RWPE1 (cell line): ENCODE data around the gene LAMA2.

Experiments used
- CTCF ChIA-PET: fragments of 350-600 bp; sonication (Branson Sonifier 250); formaldehyde crosslinking; extraction: SDS; loops from one replicate; lab custom pipeline; 2021; lab: Yijun Ruan, JAX
- POLR2A ChIA-PET: fragments of 400-600 bp; formaldehyde crosslinking; extraction: SDS; loops from one replicate; lab custom pipeline; 2020; ENCODE audit warnings: antibody characterized with exemption; ENCODE audit not compliant: low non-redundant PET; lab: Yijun Ruan, JAX
- DNase-seq: peaks from one replicate; pipeline ENCODE4 v3.0.0; 2012; ENCODE audit warnings: low spot score
- H3K27ac ChIP-seq: fragments of 450-650 bp; 2 replicates; pipeline ENCODE4 v1.5.1; 2017
- CTCF ChIP-seq: fragments of 450-650 bp; conservative IDR thresholded peaks from 2 replicates; pipeline ENCODE4 v1.5.1; 2017; ENCODE audit warnings: low read depth, mild to moderate bottlenecking

The LAMA2 gene

GRCh38 chr6:129469070-129469662, 586.2 kb downstream of the LAMA2 start:
- CTCF ChIA-PET = no interaction called here
- no peak for TF ChIP-seq CTCF
- POLR2A ChIA-PET = no interaction called here
- H3K27ac ChIP-seq = no peak overlapping the region
- DNase-seq = no peak

DNA sequence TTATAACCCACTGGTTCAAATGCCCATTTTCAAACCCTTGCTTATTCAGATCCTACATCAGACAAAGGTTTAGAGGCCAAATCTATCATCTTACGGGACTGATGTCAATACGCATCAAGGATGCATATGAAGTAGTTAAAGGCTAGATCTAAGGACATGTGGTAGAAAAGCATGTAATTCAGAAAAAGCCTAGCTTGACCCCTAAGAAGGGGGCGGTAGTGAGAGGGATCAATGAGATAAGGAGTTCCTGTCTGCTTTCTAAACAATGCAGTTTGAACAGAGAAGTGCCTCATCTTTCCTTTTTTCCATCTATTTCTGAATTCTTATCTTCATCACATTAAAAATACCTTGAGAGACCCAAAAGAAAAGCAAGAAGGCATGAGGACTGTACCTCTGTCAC, 589.3 kb downstream of the LAMA2 start:
- ChIA-PET POLR2A (no interaction called here), CTCF (no interaction called here)
- no peak overlapping the region for H3K27ac ChIP-seq
- DNase-seq = no peak
- TF ChIP-seq CTCF = no peak

DNA sequence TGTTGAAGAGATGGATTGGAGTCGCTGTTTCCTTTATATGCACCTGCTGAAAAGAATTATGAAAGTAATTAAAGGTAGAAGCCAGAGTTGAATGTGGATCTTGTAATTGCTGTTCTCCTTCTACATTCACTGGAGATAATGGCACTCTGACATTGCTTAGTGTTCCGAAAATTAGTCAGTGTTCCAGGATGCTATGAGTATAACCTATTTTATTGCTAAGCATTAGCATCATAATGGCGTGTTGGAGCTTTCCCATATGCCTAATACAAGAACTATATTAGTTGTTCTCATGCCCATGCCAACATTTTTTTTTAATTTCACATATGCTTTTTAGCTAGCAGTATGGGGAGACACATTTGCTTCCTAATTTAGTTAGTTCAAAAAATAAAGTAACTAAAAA, 590.6 kb downstream of the LAMA2 start:
- POLR2A ChIA-PET = no interaction called here
- no peak overlapping the region for H3K27ac ChIP-seq
- no peak for TF ChIP-seq CTCF
- no peak for DNase-seq
- CTCF ChIA-PET = no interaction called here

DNA sequence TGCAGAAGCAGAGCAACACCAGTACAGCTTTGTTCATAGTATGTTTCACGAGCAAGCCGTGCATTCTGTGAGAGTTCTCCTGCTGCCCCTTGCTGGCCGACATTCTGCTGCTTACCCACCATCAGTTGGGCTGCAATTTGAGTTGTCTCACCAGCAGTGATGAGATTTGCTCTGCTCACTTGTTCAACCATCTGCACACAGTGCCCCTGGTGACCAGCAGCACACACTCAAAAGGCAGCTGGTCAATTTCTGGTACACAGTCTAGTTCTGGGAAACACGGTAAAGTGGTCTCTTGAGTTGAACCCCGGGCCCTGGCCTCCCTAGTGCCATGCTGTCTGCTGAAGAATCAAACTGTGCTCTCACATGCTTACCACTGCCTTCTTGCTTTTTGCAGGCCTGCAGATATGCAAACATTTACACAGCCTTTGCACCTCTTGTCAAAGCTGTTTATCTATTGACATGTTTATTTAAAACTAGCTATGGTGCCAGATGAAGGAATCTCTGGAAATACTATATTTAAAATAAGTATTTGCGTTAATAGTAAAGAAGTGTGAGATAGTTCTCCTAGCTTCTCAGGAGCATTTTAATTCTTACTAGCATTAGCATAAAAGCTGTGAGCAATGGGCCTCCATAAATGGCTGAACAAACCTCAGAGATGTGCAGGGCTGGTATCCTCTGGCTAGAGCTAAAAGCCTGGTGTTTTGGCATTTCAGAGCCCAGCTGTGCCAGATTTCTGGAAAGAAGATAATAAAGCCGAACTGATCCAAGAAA, 592.7 kb downstream of the LAMA2 start:
- ChIA-PET CTCF (no interaction called here), POLR2A (no interaction called here)
- DNase-seq = no peak
- no peak for TF ChIP-seq CTCF
- H3K27ac ChIP-seq = no peak overlapping the region

- ChIA-PET POLR2A (no interaction called here), CTCF (no interaction called here)
- no peak for TF ChIP-seq CTCF
- DNase-seq = no peak
- H3K27ac ChIP-seq = no peak overlapping the region
These were observed 593.3 kb downstream of the LAMA2 start for GRCh38 chr6:129476248-129476564.

DNA sequence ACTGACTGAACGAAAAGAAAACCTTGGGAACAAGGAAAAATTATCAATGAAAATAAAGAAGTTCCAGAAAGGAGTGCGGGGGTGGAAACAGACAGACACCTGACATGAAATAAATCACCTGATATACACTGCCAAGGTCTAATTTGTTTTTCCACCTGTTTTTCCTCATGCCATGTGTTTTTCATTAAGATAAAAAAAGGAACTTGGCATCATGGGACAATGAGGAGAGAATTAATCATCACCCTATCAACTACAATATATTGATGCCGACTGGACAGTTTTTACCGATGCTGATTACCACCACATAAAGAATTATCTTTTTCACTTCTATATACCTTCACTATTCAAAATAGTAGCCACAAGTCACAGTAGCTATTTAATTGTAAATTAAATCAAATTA, 593.9 kb downstream of the LAMA2 start:
- CTCF ChIA-PET = no interaction called here
- POLR2A ChIA-PET = no interaction called here
- no peak for TF ChIP-seq CTCF
- no peak overlapping the region for H3K27ac ChIP-seq
- no peak for DNase-seq
